MM.1S (cell line): Measurements from ENCODE around the gene MEF2C.

Experiments
- DNase-seq: peaks from one replicate; pipeline ENCODE4 v3.0.0-alpha.2; 2015
- H2AFZ ChIP-seq: fragments of 300-600 bp; sonication (generic); 2 replicates; pipeline ENCODE4 v1.6.0; 2016; ENCODE audit warnings: antibody characterized with exemption, low read length
- H3F3A ChIP-seq: fragments of 300-600 bp; sonication (generic); 2 replicates; pipeline ENCODE4 v1.6.1; 2016; ENCODE audit warnings: mild to moderate bottlenecking, antibody characterized with exemption, low read length, moderate library complexity, mixed read lengths; ENCODE audit not compliant: insufficient read depth
- H3K27ac ChIP-seq: fragments of 300-600 bp; sonication (generic); 2 replicates; pipeline ENCODE4 v1.5.1; 2016; ENCODE audit warnings: mild to moderate bottlenecking, low read length
- H3K27me3 ChIP-seq: fragments of 300-600 bp; sonication (generic); replicated peaks from 2 replicates; pipeline ENCODE4 v1.6.0; 2016; ENCODE audit warnings: low read length; ENCODE audit not compliant: insufficient read depth
- H3K36me3 ChIP-seq: fragments of 300-600 bp; sonication (generic); replicated peaks from 2 replicates; pipeline ENCODE4 v1.6.1; 2016; ENCODE audit warnings: mild to moderate bottlenecking, low read length, mixed read lengths; ENCODE audit not compliant: insufficient read depth
- H3K4me1 ChIP-seq: fragments of 300-600 bp; sonication (generic); 2 replicates; pipeline ENCODE4 v1.6.1; 2016; ENCODE audit warnings: low read length, mixed read lengths
- H3K4me2 ChIP-seq: fragments of 300-600 bp; sonication (generic); 2 replicates; pipeline ENCODE4 v1.6.0; 2016; ENCODE audit warnings: low read depth, low read length
- H3K4me3 ChIP-seq: fragments of 300-600 bp; sonication (generic); 2 replicates; pipeline ENCODE4 v1.5.1; 2016; ENCODE audit warnings: low read length, mixed read lengths
- H3K79me2 ChIP-seq: fragments of 300-600 bp; sonication (generic); 2 replicates; pipeline ENCODE4 v1.6.1; 2016; ENCODE audit warnings: mixed run types, low read length, mixed read lengths
- H3K9ac ChIP-seq: fragments of 300-600 bp; sonication (generic); 2 replicates; pipeline ENCODE4 v1.6.1; 2016; ENCODE audit warnings: low read length, mixed read lengths
- H3K9me2 ChIP-seq: fragments of 300-600 bp; sonication (generic); replicated peaks from 2 replicates; pipeline ENCODE4 v1.6.1; 2016; ENCODE audit warnings: mild to moderate bottlenecking, low read length, mixed read lengths; ENCODE audit not compliant: insufficient read depth
- H3K9me3 ChIP-seq: fragments of 300-600 bp; sonication (generic); replicated peaks from 2 replicates; pipeline ENCODE4 v1.6.1; 2016; ENCODE audit warnings: mild to moderate bottlenecking, low read length, mixed read lengths; ENCODE audit not compliant: insufficient read depth
- H4K20me1 ChIP-seq: fragments of 300-600 bp; sonication (generic); 2 replicates; pipeline ENCODE4 v1.6.1; 2016; ENCODE audit warnings: mild to moderate bottlenecking, low read length, moderate library complexity, mixed read lengths; ENCODE audit not compliant: insufficient read depth
- EZH2 ChIP-seq: fragments of 300-600 bp; sonication (generic); optimal IDR thresholded peaks from 2 replicates; pipeline ENCODE3; 2017; ENCODE audit warnings: low read depth, mild to moderate bottlenecking, antibody characterized with exemption, low read length, mixed read lengths
- EZH2phosphoT487 ChIP-seq: fragments of 300-600 bp; sonication (generic); IDR thresholded peaks from 2 replicates; pipeline ENCODE4 v1.6.1; 2018; ENCODE audit warnings: antibody characterized with exemption, low read length
- TF ChIP-seq, protein P1 (sequence below): fragments of 300-600 bp; sonication (generic); IDR thresholded peaks from 2 replicates; pipeline ENCODE4 v1.5.1; 2016; ENCODE audit warnings: antibody characterized with exemption, low read length, mixed read lengths

The MEF2C gene

DNA sequence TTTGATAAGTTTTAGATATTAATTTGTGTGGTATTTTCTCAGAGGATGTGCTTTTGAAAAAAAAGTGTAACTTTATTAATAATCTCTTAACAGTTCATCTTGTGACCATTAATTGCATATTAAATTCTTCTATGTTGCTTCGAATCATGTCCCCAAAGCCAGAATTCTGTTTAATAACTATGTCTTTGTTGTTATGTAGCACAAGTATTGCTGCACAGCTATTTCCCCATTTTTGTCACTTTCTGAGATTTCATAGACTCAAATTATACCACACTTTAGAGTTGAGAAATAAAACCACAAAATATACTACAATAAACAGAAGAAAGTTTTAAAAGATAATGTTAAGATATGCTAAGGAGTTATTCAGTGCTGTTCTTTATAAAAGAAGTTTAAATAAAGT is 2.8 kb downstream of the MEF2C start:
- peaks cover 43% of the 10 kb centered on the region for H3F3A ChIP-seq
- peak; percentile 24 for DNase-seq
- no peaks in the 10 kb centered on the region for H3K9me3 ChIP-seq
- H3K9me2 ChIP-seq = no peaks in the 10 kb centered on the region
- peaks cover 98% of the 10 kb centered on the region for H3K79me2 ChIP-seq
- peak overlapping the region; percentile 79 for H3K4me3 ChIP-seq
- peaks cover 12% of the 10 kb centered on the region; the same call in 1 of the 2 replicates for H3K36me3 ChIP-seq
- 0 out of 2 replicates have a peak, but pooled peaks cover under 1% of the 10 kb centered on the region for H3K4me1 ChIP-seq
- H3K4me2 ChIP-seq = peak overlapping the region; percentile 56
- H3K27me3 ChIP-seq = no peaks in the 10 kb centered on the region
- TF ChIP-seq EZH2phosphoT487 = no peak
- TF ChIP-seq, protein P1, sequence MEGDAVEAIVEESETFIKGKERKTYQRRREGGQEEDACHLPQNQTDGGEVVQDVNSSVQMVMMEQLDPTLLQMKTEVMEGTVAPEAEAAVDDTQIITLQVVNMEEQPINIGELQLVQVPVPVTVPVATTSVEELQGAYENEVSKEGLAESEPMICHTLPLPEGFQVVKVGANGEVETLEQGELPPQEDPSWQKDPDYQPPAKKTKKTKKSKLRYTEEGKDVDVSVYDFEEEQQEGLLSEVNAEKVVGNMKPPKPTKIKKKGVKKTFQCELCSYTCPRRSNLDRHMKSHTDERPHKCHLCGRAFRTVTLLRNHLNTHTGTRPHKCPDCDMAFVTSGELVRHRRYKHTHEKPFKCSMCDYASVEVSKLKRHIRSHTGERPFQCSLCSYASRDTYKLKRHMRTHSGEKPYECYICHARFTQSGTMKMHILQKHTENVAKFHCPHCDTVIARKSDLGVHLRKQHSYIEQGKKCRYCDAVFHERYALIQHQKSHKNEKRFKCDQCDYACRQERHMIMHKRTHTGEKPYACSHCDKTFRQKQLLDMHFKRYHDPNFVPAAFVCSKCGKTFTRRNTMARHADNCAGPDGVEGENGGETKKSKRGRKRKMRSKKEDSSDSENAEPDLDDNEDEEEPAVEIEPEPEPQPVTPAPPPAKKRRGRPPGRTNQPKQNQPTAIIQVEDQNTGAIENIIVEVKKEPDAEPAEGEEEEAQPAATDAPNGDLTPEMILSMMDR = no peak
- no peak for TF ChIP-seq EZH2
- peak overlapping the region; percentile 96 for H3K27ac ChIP-seq
- peak overlapping the region; percentile 95 for H3K9ac ChIP-seq
- 0 out of 2 replicates have a peak, but pooled peaks cover 6% of the 10 kb centered on the region for H4K20me1 ChIP-seq
- no peak overlapping the region for H2AFZ ChIP-seq

DNA sequence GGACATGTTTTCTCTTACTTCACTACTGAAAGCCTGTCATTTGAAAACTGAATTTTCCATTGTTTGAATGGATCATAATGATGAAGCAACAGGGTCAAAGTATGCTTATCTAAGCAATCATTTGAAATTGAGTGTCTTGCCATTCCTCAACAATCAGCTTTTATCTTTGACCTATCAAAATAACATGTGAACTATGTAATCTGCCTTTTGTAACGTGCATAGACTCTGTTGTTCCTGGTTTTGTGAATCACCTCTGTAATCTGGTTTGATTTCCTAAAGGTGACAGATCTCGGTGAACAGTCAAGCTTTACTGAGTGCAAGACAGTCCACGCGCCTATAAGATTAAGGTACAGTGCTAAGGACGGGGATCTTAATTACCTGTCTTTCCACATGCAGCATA is 3.3 kb downstream of the MEF2C start:
- Histone ChIP-seq H3K79me2 (peaks cover 98% of the 10 kb centered on the region), H2AFZ (no peak overlapping the region), H3K4me2 (peak overlapping the region; percentile 56), H3K27ac (peak overlapping the region; percentile 96), H3K27me3 (no peaks in the 10 kb centered on the region), H3K4me3 (peak overlapping the region; percentile 79), H3K9ac (peak overlapping the region; percentile 95), H3K9me3 (no peaks in the 10 kb centered on the region), H3K9me2 (no peaks in the 10 kb centered on the region), H3K36me3 (peaks cover 12% of the 10 kb centered on the region; the same call in 1 of the 2 replicates), H3F3A (peaks cover 38% of the 10 kb centered on the region), H3K4me1 (0 out of 2 replicates have a peak, but pooled peaks cover 4% of the 10 kb centered on the region), H4K20me1 (0 out of 2 replicates have a peak, but pooled peaks cover 6% of the 10 kb centered on the region)
- TF ChIP-seq, protein P1 = no peak
- no peak for TF ChIP-seq EZH2
- TF ChIP-seq EZH2phosphoT487 = no peak
- DNase-seq = peak; percentile 58

DNA sequence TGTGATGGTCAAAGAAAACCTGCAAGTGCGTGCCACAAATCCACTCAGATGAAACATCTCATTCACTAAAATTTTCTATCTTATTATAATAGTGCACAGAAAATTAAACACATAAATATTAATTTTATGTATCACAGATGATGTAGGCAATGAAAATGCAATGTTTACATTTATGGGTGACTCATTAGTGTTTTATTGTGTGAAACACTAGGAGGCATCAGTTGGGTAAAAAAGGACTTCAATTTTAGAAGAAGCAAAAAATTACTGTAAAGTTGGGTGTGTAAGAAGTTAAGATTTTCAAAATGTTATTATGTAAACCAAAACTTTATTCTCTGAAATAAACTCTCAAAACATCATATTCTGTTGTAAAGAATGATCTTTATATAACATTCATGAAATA is 4.0 kb downstream of the MEF2C start:
- peak overlapping the region; percentile 79 for H3K4me3 ChIP-seq
- no peak overlapping the region for H2AFZ ChIP-seq
- H3K4me2 ChIP-seq = peak overlapping the region; percentile 69
- DNase-seq = peak; percentile 45
- no peaks in the 10 kb centered on the region for H3K9me3 ChIP-seq
- no peak for TF ChIP-seq EZH2phosphoT487
- TF ChIP-seq EZH2 = no peak
- TF ChIP-seq, protein P1 = peak; percentile 26
- H3K27me3 ChIP-seq = no peaks in the 10 kb centered on the region
- 0 out of 2 replicates have a peak, but pooled peaks cover 6% of the 10 kb centered on the region for H4K20me1 ChIP-seq
- H3K9ac ChIP-seq = peak overlapping the region; percentile 95
- 0 out of 2 replicates have a peak, but pooled peaks cover 4% of the 10 kb centered on the region for H3K4me1 ChIP-seq
- H3K36me3 ChIP-seq = peaks cover 12% of the 10 kb centered on the region; the same call in 1 of the 2 replicates
- H3F3A ChIP-seq = peaks cover 31% of the 10 kb centered on the region
- H3K79me2 ChIP-seq = peaks cover 98% of the 10 kb centered on the region
- H3K27ac ChIP-seq = peak overlapping the region; percentile 37; the same call in 1 of the 2 replicates
- no peaks in the 10 kb centered on the region for H3K9me2 ChIP-seq
